Fibroblast of pulmonary artery (primary cell): ENCODE results near the gene SMARCAL1.

Experiments used
- DNase-seq: peaks from one replicate; pipeline ENCODE4 v3.0.0-alpha.2; 2010; ENCODE audit warnings: low read depth
- H3K4me3 ChIP-seq: replicated peaks from 2 replicates; pipeline ENCODE4 v1.5.1; 2011; ENCODE audit warnings: low read depth, mild to moderate bottlenecking, control low read depth, low read length, moderate library complexity
- CTCF ChIP-seq: IDR thresholded peaks from 2 replicates; pipeline ENCODE4 v1.5.1; 2011; ENCODE audit warnings: mild to moderate bottlenecking, control low read depth, low read length, inconsistent platforms; ENCODE audit errors: missing control alignments

SMARCAL1 gene

GRCh38 chr2:216450784-216451183 lies 38.5 kb downstream of the SMARCAL1 start:
- TF ChIP-seq CTCF = no peak
- no peak overlapping the region for H3K4me3 ChIP-seq
- no peak for DNase-seq

- H3K4me3 ChIP-seq = no peak overlapping the region
- DNase-seq = no peak
- TF ChIP-seq CTCF = no peak
These were observed 41.8 kb downstream of the SMARCAL1 start for GRCh38 chr2:216453955-216454614.

GRCh38 chr2:216463148-216463547 lies 50.9 kb downstream of the SMARCAL1 start:
- DNase-seq = no peak
- H3K4me3 ChIP-seq = no peak overlapping the region
- TF ChIP-seq CTCF = no peak

DNA sequence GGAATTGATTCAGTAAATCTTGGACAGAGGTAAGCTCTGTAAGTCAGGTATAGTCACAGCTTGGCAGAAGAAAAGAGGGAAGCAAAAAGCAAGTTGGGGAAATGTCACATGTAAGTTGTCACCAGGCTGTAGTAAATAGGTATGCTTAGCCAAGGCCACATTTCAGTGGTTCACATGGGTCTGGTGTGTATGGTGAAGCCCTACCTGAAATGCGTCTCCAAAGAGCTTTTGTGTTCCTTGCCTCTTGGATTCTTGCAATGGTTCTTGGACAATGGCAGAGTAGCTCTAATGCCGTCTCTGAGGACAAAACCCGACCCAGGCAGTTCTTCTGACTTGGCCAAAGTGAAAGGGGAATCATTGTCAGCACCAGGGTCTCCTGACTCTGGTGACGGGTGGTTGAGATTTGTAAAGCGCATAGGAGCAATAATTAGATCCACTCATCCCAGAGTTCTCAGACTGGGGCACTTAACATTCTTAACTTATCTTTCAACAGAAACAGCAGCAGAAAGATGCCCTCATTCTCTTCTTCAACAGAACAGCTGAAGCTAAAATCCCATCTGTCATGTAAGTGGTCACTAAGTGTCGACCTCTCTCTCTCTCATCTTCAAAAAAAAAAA lies 51.9 kb downstream of the SMARCAL1 start:
- no peak for TF ChIP-seq CTCF
- DNase-seq = no peak
- H3K4me3 ChIP-seq = no peak overlapping the region

GRCh38 chr2:216465579-216466195 lies 53.4 kb downstream of the SMARCAL1 start:
- no peak for TF ChIP-seq CTCF
- DNase-seq = no peak

DNA sequence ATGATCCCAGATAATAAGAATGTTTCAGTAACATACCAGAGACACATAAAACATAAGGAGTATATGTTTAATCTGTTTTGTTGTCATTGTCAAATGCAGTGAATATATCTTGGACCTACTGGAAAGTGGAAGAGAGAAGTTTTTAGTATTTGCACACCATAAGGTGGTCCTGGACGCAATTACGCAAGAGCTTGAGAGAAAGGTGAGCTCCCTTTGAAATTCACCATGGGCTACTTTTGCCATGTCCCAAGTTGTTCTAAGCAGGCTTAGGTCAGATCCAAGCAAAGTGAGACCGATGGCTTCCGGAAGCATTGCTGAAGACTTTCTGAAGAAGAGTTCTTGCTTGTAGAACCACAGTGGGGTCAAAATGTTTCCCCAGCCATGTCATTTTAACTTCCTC lies 55.6 kb downstream of the SMARCAL1 start:
- no peak for DNase-seq
- no peak for TF ChIP-seq CTCF
- H3K4me3 ChIP-seq = no peak overlapping the region

More at GRCh38 chr2:216465579-216466195, 53.4 kb downstream of the SMARCAL1 start:
- H3K4me3 ChIP-seq = no peak overlapping the region
